Heart left ventricle (tissue), 16 donors: ENCODE results near the gene HIBCH. TPM values are rescaled to one million over a fixed set of nuclear protein-coding genes. Genes with fewer than 3 reads are reported as not detected.

Experiments used
- ATAC-seq, 4 donors: fragments of 200-7000 bp; cut with Tn5 transposase; one replicate each; pipeline ENCODE4 v1.9.1; 2020 to 2022; ENCODE audit warnings: moderate library complexity in 4 of 4, mild to moderate bottlenecking in 3 of 4, moderate number of reproducible peaks in 1 of 4
- DNase-seq, 5 donors: peaks; one replicate each; pipeline ENCODE4 v3.0.0-alpha.2; 2020
- H3K27ac ChIP-seq, 12 donors: fragments of 200-600 bp; sonication (generic) in 4 of 12; one replicate each; pipeline versions ENCODE4 v1.5.0 to v1.8.0; 2016 to 2022; ENCODE audit warnings: mild to moderate bottlenecking in 2 of 12
- H3K27me3 ChIP-seq, 9 donors: fragments of 200-600 bp; sonication (generic) in 2 of 9; one replicate each; pipeline versions ENCODE4 v1.5.1 to v1.8.0; 2016 to 2022; ENCODE audit warnings: mild to moderate bottlenecking in 3 of 9
- H3K36me3 ChIP-seq, 9 donors: fragments of 200-600 bp; sonication (generic) in 2 of 9; one replicate each; pipeline versions ENCODE4 v1.5.0 to v1.8.0; 2018 to 2022; ENCODE audit warnings: mild to moderate bottlenecking in 2 of 9
- H3K4me1 ChIP-seq, 12 donors: fragments of 200-600 bp; sonication (generic) in 4 of 12; one replicate each; pipeline versions ENCODE4 v1.5.0 to v1.8.0; 2016 to 2022; ENCODE audit warnings: mild to moderate bottlenecking in 3 of 12
- H3K4me3 ChIP-seq, 12 donors: fragments of 200-600 bp; sonication (generic) in 4 of 12; one replicate each; pipeline versions ENCODE4 v1.5.0 to v1.8.0; 2017 to 2022; ENCODE audit warnings: mild to moderate bottlenecking in 9 of 12, moderate library complexity in 4 of 12
- H3K9me3 ChIP-seq, 12 donors: fragments of 200-600 bp; sonication (generic) in 4 of 12; one replicate each; pipeline versions ENCODE4 v1.5.0 to v1.8.0; 2016 to 2022; ENCODE audit warnings: mild to moderate bottlenecking in 1 of 12
- CTCF ChIP-seq, 12 donors: fragments of 200-600 bp; sonication (generic) in 4 of 12; IDR thresholded peaks; one replicate each; pipeline versions ENCODE4 v1.5.0 to v1.8.0; 2018 to 2022; ENCODE audit warnings: antibody characterized with exemption in 12 of 12, mild to moderate bottlenecking in 5 of 12
- POLR2A ChIP-seq, 2 donors: fragments of 450-650 bp; IDR thresholded peaks; one replicate each; pipeline ENCODE4 v1.6.1; 2017; ENCODE audit warnings: antibody characterized with exemption in 2 of 2, mild to moderate bottlenecking in 2 of 2, moderate library complexity in 2 of 2
- WGBS, 4 donors: extraction: QIAGEN DNeasy Blood & Tissue Kit in 2 of 4; methylation state at CpG; one replicate each; pipeline versions ENCODE4 v1.1.5 to v1.1.7; 2013 to 2018; 5-methylcytosine and 5-hydroxymethylcytosine counted together
- intact Hi-C, 10 donors: fragments of 100-400 bp; cut with DNase I; formaldehyde crosslinking; loops; one replicate each; pipeline versions ENCODE4 v1.11.1 to v1.14.2; 2022
- polyA plus RNA-seq, 2 donors: library from polyadenylated mRNA; stranded (reverse); fragments of 200-250 nt; gene quantifications; one replicate each; pipeline ENCODE4 v1.2.3, GENCODE V29; 2013
- total RNA-seq, 9 donors: library from RNA; depleted of rRNA in 2 of 9; stranded (reverse); fragments of >200 nt in 2 of 9; fragmentation: NEBNext Ultra II Directional in 3 of 9; extraction: Animal tissue kit (Norgen Biotek cat#: 25700) in 3 of 9; gene quantifications; one replicate each; pipeline versions ENCODE4 v1.1.0 to v1.2.4, GENCODE V29; 2016 to 2023
- donor health status: ischemic (EF 13 %, LVEDD 7.1; RV severe dilation, severe dysfunction).
- donor health status: healthy with polysubstance abuse.
- donor health status: DM: no; HTN: yes; CAD: no.
- donor health status: DM: no; HTN: no; CAD: no.
- donor health status: ischemic (EF 25% LVEDD 6.9; RV normal size, moderate dysfunction).
- donor health status: ischemic (EF 25% LVEDD 5.7; RV mildly dilated, moderate dysfunction).
- donor health status: healthy.
- donor health status: DM: yes; HTN: yes; CAD: no.
- donor health status: ischemic (EF 35%, LVEDD 5.7; RV mildly dilated, moderate dysfunction).
- donor health status: nonischemic (EF 11% LVEDD 7.7; RV severe dilation, severe dysfunction).
- donor health status: DM: yes; HTN: yes; CAD: no.
- donor health status: PGD.
- donor health status: ischemic (EF 29% LVEDD 5.4; RV normal size, mild dysfunction).
- donor health status: nonischemic (EF 23%, LVEDD 6.1; RV moderate dilation, normal function).

HIBCH gene
- total and polyA plus RNA-seq, 11 donors = 7.7 to 25.3 (median 21.1) TPM

GRCh38 chr2:190215620-190216019, 104.0 kb downstream of the HIBCH start:
- ATAC-seq = peak in 2 of 4 donors; percentile 38 to 48
- Histone ChIP-seq H3K36me3 (peaks cover 0 to 25% (median 7%) of the 10 kb centered on the region in 9 donors), H3K9me3 (no peaks in the 10 kb centered on the region), H3K4me1 (peaks cover 0 to 43% (median 21%) of the 10 kb centered on the region in 12 donors), H3K27ac (peak overlapping the region in 7 of 12 donors; percentile 14 to 70 (median 31)), H3K4me3 (no peak overlapping the region), H3K27me3 (no peaks in the 10 kb centered on the region)
- TF ChIP-seq CTCF (IDR thresholded peaks at IDR 0.05) (no peak), POLR2A (IDR thresholded peaks at IDR 0.05) (no peak)
- 27 to 47% (median 38%) methylated on average over 3 of the region's 3 CpGs for WGBS, 4 donors
- DNase-seq = no peak
- intact Hi-C loops = no loop called here

- WGBS, 4 donors = 50 to 61% (median 53%) methylated on average over 7 of the region's 7 CpGs
- H3K9me3 ChIP-seq = no peaks in the 10 kb centered on the region
- no peak overlapping the region for H3K4me3 ChIP-seq
- no peaks in the 10 kb centered on the region for H3K27me3 ChIP-seq
- TF ChIP-seq POLR2A (IDR thresholded peaks at IDR 0.05) = no peak
- no peak for TF ChIP-seq CTCF (IDR thresholded peaks at IDR 0.05)
- peak overlapping the region in 9 of 12 donors; percentile 11 to 70 (median 33) for H3K27ac ChIP-seq
- H3K36me3 ChIP-seq = peaks cover 0 to 20% (median 7%) of the 10 kb centered on the region in 9 donors
- peaks cover 0 to 43% (median 21%) of the 10 kb centered on the region in 12 donors for H3K4me1 ChIP-seq
- intact Hi-C loops = no loop called here
- ATAC-seq = peak; percentile 29 to 53 (median 46)
- DNase-seq = no peak
These were observed 105.0 kb downstream of the HIBCH start for GRCh38 chr2:190214426-190215194.

GRCh38 chr2:190213441-190214335, 105.9 kb downstream of the HIBCH start:
- TF ChIP-seq CTCF (IDR thresholded peaks at IDR 0.05) = no peak
- TF ChIP-seq POLR2A (IDR thresholded peaks at IDR 0.05) = no peak
- H3K36me3 ChIP-seq = peaks cover 0 to 18% (median 7%) of the 10 kb centered on the region in 9 donors
- peak overlapping the region in 4 of 12 donors; percentile 31 to 67 (median 37) for H3K27ac ChIP-seq
- H3K4me3 ChIP-seq = no peak overlapping the region
- no peaks in the 10 kb centered on the region for H3K9me3 ChIP-seq
- intact Hi-C loops = no loop called here
- no peaks in the 10 kb centered on the region for H3K27me3 ChIP-seq
- ATAC-seq (no peak), DNase-seq (peak in 3 of 5 donors; percentile 21 to 44 (median 33))
- 83 to 86% (median 85%) methylated on average over 19 of the region's 19 CpGs for WGBS, 4 donors
- peaks cover 0 to 43% (median 21%) of the 10 kb centered on the region in 12 donors for H3K4me1 ChIP-seq

GRCh38 chr2:190210471-190210870, 109.2 kb downstream of the HIBCH start:
- Histone ChIP-seq H3K4me1 (peaks cover 0 to 20% (median 15%) of the 10 kb centered on the region in 12 donors), H3K27ac (no peak overlapping the region), H3K9me3 (no peaks in the 10 kb centered on the region), H3K36me3 (peaks cover 0 to 20% (median 7%) of the 10 kb centered on the region in 9 donors), H3K4me3 (no peak overlapping the region), H3K27me3 (no peaks in the 10 kb centered on the region)
- 48 to 91% (median 89%) methylated on average over 2 of the region's 2 CpGs for WGBS, 4 donors
- intact Hi-C loops = no loop called here
- no peak for ATAC-seq
- no peak for DNase-seq
- no peak for TF ChIP-seq POLR2A (IDR thresholded peaks at IDR 0.05)
- TF ChIP-seq CTCF (IDR thresholded peaks at IDR 0.05) = no peak
